Left cardiac atrium (tissue), 4 donors: ENCODE data around the gene MAML3. TPM values are rescaled to one million over a fixed set of nuclear protein-coding genes. Genes with fewer than 3 reads are reported as not detected.

ENCODE experiments used
- ATAC-seq, 2 donors: fragments of 200-7000 bp; cut with Tn5 transposase; one replicate each; pipeline ENCODE4 v1.9.1; 2020; ENCODE audit warnings: mild to moderate bottlenecking in 2 of 2, moderate library complexity in 2 of 2
- DNase-seq: peaks from one replicate; pipeline ENCODE4 v3.0.0-alpha.2; 2020
- intact Hi-C, 2 donors: fragments of 100-400 bp; cut with DNase I; formaldehyde crosslinking; loops; one replicate each; pipeline versions ENCODE4 v1.14.1 to v1.15.1; 2022 to 2023
- total RNA-seq, 2 donors: library from RNA; stranded (reverse); fragmentation: NEBNext Ultra II Directional; extraction: Animal tissue kit (Norgen Biotek cat#: 25700); gene quantifications; one replicate each; pipeline ENCODE4 v1.2.1, GENCODE V29; 2021
- donor health status: DM: no; HTN: yes; CAD: no.
- donor health status: DM: no; HTN: yes; CAD: no; lungs with severe emphysema.
- donor health status: DM: yes; HTN: yes; CAD: no.
- donor health status: Dilated cardiomyopathy.

The MAML3 gene
- total RNA-seq, 2 donors from 2014 or later: 2.6 to 3.0 TPM

DNA sequence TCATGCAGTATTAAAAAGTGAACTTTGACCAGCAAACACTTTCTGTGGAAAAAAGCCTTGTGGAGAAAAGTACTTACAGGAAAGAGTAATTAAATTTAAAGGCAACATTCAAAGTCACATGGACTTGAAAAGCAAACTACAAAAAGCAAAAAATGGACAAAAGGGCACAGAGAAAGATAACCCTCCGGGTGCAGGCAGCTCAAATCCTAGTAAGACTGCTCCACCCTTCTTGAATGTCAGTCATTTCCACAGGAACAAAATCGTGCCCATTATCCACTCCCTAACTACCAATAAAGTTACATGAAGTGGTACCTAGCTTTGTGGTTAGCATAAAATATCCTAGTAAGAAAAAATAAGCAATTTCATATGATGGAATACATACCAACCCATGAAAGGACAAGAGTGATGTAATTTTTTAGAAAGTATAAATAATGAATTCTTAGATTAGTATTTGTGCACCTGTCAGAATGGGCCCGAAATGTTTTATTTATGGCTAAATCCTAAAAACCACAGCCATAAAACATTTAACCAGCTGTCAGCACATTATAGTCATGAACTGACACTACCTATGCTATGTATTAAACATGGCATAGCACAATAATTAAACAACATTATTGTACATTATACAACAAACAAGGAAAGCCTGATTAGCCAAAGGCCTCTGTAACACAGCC lies 43.3 kb downstream of the MAML3 start:
- ATAC-seq: no peak
- intact Hi-C loops: no loop called here
- DNase-seq: no peak

DNA sequence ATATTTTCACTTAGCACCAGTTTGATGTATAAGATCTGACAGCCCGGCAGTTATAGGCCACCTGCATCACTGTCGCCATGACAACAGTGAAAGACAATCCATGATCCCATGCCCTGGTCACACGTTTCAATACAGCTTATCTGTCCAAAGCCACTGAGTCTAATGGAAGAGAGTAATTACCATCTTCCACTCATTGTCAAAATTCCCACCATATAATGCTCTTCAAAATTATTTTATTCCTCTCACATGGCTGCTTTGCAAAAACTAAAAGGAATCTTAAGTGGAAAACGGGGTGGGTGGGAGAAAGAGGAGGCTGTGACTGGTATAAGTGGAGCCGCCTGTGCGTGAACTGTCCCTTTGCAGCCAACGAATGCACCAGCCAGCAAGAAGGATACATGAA lies 44.2 kb downstream of the MAML3 start:
- ATAC-seq (no peak), DNase-seq (no peak)
- intact Hi-C loops: loop anchor here in 1 of 2 donors (5.0 kb wide), 1 partner anchor 38 kb away; no protein-coding TSS in a partner anchor

DNA sequence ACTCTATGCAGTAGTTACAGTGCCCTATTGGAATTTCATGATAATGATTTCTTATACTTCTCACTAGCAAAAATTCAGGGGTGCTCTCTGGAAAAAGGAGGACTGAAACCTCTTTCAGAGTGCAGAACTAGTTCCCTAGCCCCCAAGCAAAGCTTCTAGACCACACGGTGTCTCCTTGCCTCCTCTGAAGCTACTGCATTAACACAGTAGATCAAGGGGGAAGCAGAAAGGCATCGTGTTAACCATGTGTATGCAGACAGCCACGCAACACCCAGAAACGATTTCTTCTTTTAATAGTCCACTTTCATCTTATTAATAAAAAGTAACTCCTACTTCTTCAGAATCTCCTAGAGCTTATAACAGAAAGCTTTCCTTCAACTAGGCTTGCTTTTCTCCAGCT lies 44.7 kb downstream of the MAML3 start:
- no peak for ATAC-seq
- intact Hi-C loops: loop anchor here in 1 of 2 donors (5.0 kb wide), 1 partner anchor 38 kb away; no protein-coding TSS in a partner anchor
- no peak for DNase-seq

DNA sequence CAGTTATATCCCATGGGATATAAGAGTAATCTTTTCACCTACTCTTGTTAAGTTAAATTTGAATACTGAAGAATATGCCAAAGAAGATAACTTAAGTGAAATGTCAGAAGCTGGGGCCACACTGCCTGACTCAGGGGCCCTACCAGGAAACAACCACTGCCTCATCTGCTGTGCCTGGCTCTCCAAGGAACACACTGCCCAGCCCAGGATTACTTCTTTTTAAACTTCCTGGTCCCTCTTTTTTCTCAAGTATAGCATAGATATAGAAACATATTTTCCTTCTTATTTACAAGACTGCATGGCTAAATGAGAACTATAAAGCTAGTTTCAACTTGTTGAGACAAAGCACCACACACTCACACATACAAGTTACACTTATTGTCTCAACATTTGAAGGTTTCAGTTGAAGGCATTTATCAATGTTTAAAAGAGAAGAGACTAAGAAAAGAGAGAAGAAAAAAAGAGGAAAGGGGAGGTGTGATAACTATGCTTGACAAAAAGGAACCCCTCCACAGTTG lies 45.2 kb downstream of the MAML3 start:
- ATAC-seq: no peak

DNA sequence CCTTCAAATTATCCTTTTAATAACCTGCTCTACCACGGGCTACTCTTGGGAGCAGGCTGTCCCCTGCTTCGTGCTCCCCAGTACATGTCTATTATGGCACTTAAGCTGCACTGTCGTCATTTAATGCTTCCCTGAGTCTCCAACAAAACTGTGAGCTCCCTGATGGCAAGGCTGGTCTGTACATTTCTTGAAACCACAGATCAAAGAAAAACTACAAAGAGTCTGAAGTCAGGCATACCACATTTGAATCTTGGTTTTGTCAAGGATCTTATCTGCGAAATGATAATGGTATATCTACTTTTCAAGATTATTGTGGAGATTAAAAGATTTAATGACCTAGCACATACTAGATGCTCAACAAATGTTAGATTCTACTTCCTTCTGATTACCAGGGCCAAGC lies 45.7 kb downstream of the MAML3 start:
- intact Hi-C loops: loop anchor here in 1 of 2 donors (5.0 kb wide), 1 partner anchor 39 kb away; no protein-coding TSS in a partner anchor
- ATAC-seq (no peak), DNase-seq (no peak)

More for the DNA sequence above, 45.2 kb downstream of the MAML3 start:
- intact Hi-C loops: loop anchor here in 1 of 2 donors (5.0 kb wide), 1 partner anchor 39 kb away; no protein-coding TSS in a partner anchor
- DNase-seq: no peak

DNA sequence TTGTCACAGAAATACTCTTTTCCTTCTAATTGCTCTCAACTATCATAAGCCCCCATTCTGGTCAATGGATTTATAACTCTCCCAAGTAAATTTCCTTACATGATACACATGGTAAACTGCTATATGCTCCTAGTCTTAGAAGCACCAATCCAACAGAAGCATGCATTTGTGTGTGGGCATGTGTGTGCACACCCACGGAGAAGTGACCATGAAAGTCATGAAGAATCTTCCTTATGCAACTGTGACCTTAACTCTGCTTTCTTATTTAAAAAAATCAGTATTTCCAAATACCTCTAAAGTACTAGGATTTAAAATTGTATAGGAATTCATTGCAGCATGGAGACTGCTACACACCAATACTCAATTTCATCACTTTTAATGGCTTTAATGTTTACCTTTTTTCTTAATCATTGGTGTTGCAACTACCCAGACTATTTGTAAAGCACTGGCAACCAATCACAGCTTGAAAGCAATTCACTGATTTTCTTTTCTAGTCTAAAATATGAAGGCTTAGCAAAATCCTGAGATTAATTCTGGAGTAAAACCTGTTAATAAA lies 47.6 kb downstream of the MAML3 start:
- no peak for ATAC-seq
- intact Hi-C loops: loop anchor here in 1 of 2 donors (5.0 kb wide), 1 partner anchor 41 kb away; no protein-coding TSS in a partner anchor

DNA sequence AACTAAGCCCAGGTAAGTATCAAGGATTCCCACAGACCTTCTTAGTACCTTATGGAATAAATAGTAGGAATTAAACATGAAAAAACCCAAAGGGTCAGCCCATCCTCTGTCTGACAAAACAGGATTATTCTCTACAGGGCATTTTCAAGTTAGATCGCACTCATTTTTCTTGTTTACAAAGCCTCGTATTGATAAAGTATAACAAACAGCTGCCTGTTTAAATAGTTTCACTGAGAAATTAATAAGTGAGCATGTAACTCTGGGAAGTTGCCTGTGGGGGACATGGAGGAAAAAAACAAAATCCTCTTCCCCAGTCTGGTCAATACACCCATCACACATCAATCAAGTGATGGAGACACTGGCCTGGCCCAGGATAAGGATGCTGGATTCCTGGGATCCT lies 48.5 kb downstream of the MAML3 start:
- DNase-seq: no peak
- ATAC-seq: no peak
- intact Hi-C loops: loop anchor here in 1 of 2 donors (5.0 kb wide), 1 partner anchor 42 kb away; no protein-coding TSS in a partner anchor

More for the DNA sequence above, 47.6 kb downstream of the MAML3 start:
- no peak for DNase-seq

DNA sequence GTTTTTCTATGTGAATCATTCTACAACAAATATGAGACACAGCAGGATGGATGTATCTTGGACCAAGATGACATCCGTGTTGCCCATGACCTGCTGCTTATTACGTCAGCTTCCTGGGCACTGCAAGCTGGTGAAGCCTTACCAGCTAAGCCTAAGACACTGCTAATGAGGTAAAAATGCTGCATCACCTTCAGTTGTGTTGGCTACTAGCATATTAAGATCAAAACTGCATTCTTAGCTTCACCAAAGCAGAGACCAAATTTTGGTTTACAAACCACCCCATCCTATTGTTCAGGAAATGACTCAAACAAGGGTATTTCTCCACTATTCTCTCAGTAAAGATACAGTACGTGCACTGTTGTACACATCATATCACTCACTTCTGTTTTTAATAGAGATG lies 50.3 kb downstream of the MAML3 start:
- intact Hi-C loops: no loop called here
- ATAC-seq: no peak
- no peak for DNase-seq

DNA sequence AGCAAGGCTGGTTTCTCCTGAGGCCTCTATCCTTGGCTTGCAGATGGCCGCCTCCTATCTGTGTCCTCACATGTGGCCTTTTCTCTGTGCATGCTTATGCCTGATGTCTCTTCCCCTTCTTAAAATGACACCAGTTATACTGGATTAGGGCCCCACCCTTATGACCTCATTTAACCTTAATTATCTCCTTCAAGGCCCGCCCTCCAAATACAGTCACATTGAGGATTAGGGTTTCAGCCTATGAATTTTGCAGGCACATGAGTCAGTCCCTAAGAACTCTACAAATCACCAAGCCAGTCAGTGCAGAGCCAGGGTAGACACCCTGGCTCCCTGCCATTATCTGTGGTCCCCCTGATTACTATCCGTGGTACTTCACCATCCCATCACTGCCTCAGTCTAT lies 51.6 kb downstream of the MAML3 start:
- DNase-seq: no peak
- no peak for ATAC-seq
- intact Hi-C loops: no loop called here

DNA sequence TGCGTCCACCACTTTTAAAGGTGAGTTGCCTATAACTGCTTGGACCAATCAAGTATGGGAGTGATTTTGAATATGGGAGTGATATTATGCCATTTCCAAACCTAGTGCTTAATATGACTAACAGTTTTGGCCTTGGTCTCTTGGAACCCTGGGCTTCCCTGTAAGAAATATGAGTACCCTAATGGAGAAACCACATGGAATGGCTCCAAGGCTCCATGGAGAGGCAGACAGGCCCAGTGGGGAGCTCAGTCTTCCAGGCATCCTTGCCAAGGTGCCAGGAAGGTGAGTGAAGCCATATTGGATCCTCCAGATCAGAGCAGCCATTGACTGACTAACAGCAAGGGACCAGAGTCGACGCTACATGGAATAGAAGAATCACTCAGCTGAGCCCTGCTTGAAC lies 53.2 kb downstream of the MAML3 start:
- no peak for ATAC-seq
- intact Hi-C loops: no loop called here

DNA sequence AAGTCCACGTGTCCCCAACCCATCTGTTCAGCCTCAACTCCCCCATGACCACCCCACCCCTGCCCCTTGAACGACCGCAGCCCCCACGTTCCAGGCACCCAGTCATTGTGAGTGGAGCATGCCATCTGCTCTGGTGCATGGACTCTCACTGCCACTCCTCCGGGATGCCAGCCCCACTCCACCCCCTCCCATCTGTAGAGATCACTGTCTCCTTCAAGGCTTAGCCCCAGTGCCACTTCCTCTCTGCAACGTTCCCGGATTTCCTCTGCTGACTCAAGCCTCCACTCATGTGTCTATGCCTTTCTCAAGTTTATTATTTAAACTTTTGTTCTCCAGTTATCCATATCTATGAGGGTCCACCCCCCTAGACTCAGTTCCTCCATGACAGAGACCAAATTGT lies 54.0 kb downstream of the MAML3 start:
- intact Hi-C loops: no loop called here
- DNase-seq (peak; percentile 45), ATAC-seq (peak in 1 of 2 donors; percentile 42)

More for the DNA sequence above, 53.2 kb downstream of the MAML3 start:
- DNase-seq: no peak

DNA sequence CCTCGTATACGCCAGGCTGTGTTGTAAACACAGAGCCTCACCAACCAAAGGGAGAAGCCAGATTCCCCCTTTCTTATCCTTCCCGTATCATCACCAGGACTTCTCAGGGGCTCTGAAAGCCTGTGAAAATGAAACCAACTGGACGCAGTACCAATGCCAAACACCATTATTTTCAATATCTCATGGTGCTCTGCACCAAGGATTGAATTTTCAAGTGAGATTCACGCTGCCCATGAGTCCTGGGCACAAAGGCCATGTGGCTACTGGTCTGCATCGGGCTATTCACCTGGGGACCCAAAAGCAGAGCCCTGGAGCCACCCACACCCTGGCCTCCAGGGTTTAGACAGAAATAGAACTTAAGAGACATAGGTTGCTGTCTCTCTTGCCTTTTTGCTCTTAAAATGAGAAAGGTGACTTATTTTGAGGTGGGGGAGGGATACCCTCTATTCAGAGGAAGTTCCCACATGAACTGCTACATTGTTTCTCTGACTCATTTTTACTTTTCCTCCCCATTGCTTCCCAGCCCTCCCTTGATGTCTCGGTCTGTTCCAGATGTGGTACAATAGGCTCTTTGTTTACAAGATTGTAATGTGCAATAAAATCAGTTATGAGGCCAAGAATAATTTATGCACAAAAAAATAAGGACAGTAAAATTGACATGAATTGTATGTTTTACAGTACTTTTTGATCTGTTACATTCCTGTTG lies 55.4 kb downstream of the MAML3 start:
- intact Hi-C loops: no loop called here
- ATAC-seq (peak in 1 of 2 donors; percentile 58), DNase-seq (no peak)

DNA sequence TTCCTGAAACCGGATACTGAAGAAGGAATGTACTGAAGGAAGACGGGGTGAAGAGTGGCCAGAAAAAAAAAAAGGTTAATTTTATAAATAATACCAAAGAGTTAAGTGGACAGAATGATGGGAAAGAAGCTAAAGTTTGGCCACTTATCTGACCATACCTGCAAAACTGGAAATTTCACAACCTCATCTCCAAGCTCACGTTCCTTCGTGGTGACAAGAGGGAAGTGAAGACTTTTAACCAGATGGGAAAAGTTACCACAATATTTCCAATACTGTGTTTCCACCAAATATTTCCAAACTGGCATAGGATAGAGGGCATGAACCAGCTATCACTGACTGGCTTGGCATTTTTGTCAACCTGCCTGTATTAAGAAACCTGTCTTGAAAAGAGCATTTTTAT lies 56.4 kb downstream of the MAML3 start:
- ATAC-seq: no peak
- DNase-seq: no peak
- intact Hi-C loops: no loop called here

DNA sequence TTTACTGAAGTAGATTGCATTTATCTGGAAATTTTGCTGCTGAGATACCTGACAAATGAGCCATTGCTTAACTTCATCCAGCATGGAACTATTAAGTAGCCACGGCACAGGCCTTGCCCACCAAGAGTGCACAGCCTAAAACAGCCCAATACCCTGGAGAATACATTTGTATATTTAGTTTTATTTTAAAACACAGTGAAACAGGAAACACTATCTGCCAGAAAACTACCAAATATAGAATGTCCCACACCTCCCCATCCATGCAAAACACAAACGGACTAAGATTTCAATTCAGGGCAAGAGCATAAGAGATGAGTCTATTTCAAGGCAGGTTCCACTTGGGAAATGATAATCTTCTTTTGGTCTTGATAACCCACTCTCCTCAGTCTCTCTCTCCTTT lies 57.1 kb downstream of the MAML3 start:
- ATAC-seq: peak in 1 of 2 donors; percentile 12
- intact Hi-C loops: no loop called here

DNA sequence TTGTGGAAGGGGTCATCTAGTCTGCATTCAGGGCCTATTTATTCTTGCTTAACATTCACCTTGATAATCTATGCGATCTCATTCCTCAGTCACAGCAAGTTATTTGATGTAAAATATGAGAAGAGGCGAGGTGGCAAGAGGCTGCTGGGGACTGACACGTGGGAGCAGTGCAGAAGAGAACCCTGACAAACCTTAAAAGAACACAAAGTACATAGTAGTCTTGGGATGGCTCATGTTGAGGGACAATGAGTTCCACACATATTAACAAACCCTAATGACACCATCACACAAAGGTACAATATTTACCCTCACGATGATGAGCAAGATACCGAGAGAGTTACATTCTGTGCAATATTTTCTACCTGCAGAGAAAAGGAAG lies 57.5 kb downstream of the MAML3 start:
- intact Hi-C loops: no loop called here
- ATAC-seq: no peak
- no peak for DNase-seq

More for the DNA sequence above, 57.1 kb downstream of the MAML3 start:
- no peak for DNase-seq

DNA sequence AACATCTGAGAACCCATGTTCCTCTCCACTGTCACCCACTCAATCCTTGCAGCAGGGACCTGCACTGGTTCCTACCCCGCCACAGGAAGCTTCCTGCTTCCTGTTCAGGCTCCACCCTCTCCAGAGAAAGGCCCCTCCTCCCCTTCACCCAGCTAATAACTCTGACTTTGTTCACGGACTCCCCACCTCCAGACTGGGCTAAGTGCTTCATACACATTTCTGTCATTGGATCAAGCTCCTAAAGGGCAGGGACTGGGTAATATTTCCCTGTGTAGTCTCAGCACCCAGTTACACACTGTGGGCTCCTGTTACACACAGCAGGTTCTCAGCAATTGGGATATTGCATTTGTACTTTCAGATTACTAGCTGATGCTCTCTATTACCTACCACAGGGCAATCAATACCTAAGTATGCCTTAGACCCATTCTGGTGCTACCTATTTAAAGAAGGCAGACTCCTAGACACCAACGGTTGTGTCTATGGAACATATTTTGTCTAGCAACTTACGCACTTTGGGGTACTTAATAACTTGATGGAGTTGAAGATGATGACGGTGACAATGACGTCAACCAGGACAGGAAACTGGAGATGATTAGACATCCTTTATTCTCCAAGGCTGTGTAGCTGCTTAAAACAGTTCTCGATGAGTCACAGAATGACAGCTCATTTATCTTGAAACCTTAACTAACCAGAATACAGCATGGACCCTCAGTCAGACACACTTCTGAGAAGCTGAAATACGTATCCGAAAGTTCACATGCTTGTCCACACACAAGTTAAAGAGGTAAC lies 58.1 kb downstream of the MAML3 start:
- ATAC-seq (peak; percentile 36 to 45), DNase-seq (peak; percentile 54)
- intact Hi-C loops: no loop called here

DNA sequence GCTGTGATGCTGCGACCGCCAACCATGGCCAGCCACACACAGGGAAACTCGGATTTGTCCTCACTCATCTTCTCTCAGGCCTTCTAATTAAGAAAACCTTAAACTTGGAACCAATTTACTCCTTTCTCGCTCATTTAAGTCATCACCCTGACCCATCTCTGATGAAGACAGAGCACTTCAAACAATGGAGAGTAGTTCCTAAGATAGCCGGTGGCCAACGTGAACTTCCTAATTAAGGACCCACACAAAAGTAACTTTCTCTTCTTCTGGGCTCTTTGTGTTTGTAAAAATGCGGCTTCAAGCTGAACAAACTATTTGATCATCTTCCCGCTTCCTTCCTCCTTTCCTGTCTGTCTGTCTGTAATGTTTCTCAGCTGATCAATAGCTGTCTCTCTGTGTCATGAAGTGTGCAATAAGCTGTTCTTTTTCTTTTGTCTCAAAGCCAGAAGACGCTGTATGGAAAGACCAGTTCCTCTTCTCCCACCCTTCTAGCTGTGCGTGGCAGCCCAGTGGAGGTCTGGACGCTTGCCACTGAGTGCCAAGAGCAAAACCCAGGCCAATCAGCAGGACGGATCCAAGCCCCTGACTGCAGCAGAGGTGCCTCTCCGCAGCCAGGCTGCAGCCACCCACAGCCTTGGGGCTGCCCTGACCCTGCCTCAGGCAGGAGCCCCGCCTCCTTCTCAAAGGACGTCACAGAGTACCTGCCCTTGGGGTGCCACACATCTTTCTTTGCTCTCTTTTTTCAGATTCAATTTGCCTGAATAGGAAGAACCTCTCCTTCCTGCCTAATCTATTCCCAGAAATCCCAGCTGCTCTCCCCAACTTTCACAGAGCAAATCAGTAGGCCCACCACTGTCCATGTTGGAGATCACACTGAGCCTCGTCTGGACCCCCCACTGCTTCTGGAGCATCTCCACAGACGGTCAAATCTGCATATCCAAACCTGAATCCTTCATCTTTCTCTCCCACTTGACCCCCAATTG lies 59.3 kb downstream of the MAML3 start:
- intact Hi-C loops: no loop called here

More for the DNA sequence above, 59.3 kb downstream of the MAML3 start:
- DNase-seq: peak; percentile 75
- peak; percentile 60 to 63 for ATAC-seq
